ENCODE results near the gene ATG4A.

Gene ATG4A

GRCh38 chrX:108121291-108121690, 29.7 kb downstream of the ATG4A start:
- FAIRE-seq, result no peak
- DNase-seq (ENCODE audit: low spot score), result no peak

- DNase-seq (ENCODE audit: low spot score), result no peak
- FAIRE-seq, result no peak
Measured at GRCh38 chrX:108122748-108123147, 31.2 kb downstream of the ATG4A start.

GRCh38 chrX:108123591-108124366, 32.2 kb downstream of the ATG4A start:
- DNase-seq (ENCODE audit: low spot score), result no peak
- FAIRE-seq, result no peak

GRCh38 chrX:108126661-108127060, 35.1 kb downstream of the ATG4A start:
- DNase-seq (ENCODE audit: low spot score) (no peak), FAIRE-seq (no peak)

- FAIRE-seq (no peak), DNase-seq (ENCODE audit: low spot score) (no peak)
Measured at GRCh38 chrX:108127152-108127551, 35.6 kb downstream of the ATG4A start.

- FAIRE-seq (no peak), DNase-seq (ENCODE audit: low spot score) (no peak)
Measured at GRCh38 chrX:108130889-108131288, 39.3 kb downstream of the ATG4A start.

- DNase-seq (ENCODE audit: low spot score) (peak; percentile 62), FAIRE-seq (no peak)
Measured at GRCh38 chrX:108131471-108131870, 39.9 kb downstream of the ATG4A start.

GRCh38 chrX:108132034-108132433, 40.5 kb downstream of the ATG4A start:
- DNase-seq (ENCODE audit: low spot score) (no peak), FAIRE-seq (no peak)

GRCh38 chrX:108132876-108133275, 41.3 kb downstream of the ATG4A start:
- no peak for FAIRE-seq
- no peak for DNase-seq (ENCODE audit: low spot score)

GRCh38 chrX:108134724-108135123, 43.1 kb downstream of the ATG4A start:
- DNase-seq (ENCODE audit: low spot score) (no peak), FAIRE-seq (no peak)

- FAIRE-seq (no peak), DNase-seq (ENCODE audit: low spot score) (no peak)
Measured at GRCh38 chrX:108138814-108139702, 47.5 kb downstream of the ATG4A start.

- FAIRE-seq (no peak), DNase-seq (ENCODE audit: low spot score) (no peak)
Measured at GRCh38 chrX:108148524-108148923, 56.9 kb downstream of the ATG4A start.

- no peak for DNase-seq (ENCODE audit: low spot score)
- no peak for FAIRE-seq
Measured at GRCh38 chrX:108156082-108156481, 64.5 kb downstream of the ATG4A start.

- FAIRE-seq (no peak), DNase-seq (ENCODE audit: low spot score) (no peak)
Measured at GRCh38 chrX:108156934-108157466, 65.4 kb downstream of the ATG4A start.

- no peak for DNase-seq (ENCODE audit: low spot score)
- FAIRE-seq, result no peak
Measured at GRCh38 chrX:108157628-108158027, 66.0 kb downstream of the ATG4A start.

- FAIRE-seq (no peak), DNase-seq (ENCODE audit: low spot score) (no peak)
Measured at GRCh38 chrX:108159028-108159670, 67.6 kb downstream of the ATG4A start.

GRCh38 chrX:108160309-108160708, 68.7 kb downstream of the ATG4A start:
- no peak for FAIRE-seq

GRCh38 chrX:108162265-108162664, 70.7 kb downstream of the ATG4A start:
- FAIRE-seq (no peak), DNase-seq (ENCODE audit: low spot score) (no peak)

More at GRCh38 chrX:108160309-108160708, 68.7 kb downstream of the ATG4A start:
- no peak for DNase-seq (ENCODE audit: low spot score)

- no peak for DNase-seq (ENCODE audit: low spot score)
- no peak for FAIRE-seq
Measured at GRCh38 chrX:108163333-108164082, 71.9 kb downstream of the ATG4A start.

- FAIRE-seq (no peak), DNase-seq (ENCODE audit: low spot score) (no peak)
Measured at GRCh38 chrX:108165383-108166111, 74.0 kb downstream of the ATG4A start.

Measured in RCC 7860 (cell line).